T47D (cell line): ENCODE results near the gene CCDC106.
A peak's percentile ranks its signal among the peaks of the same experiment; 100 is the strongest.

Experiments
- DNase-seq, 2 experiments: peaks; one replicate each; pipeline versions ENCODE4 v3.0.0 to v3.0.0-alpha.2; 2011 to 2012; ENCODE audit warnings: low read depth in 1 of 2, low spot score in 1 of 2
- JUND ChIP-seq: IDR thresholded peaks from 2 replicates; pipeline ENCODE4 v1.6.1; 2012; ENCODE audit warnings: low read depth
- in situ Hi-C: cut with HindIII; loops from 2 replicates; pipeline ENCODE4 v1.10.0; 2016; ENCODE audit warnings: low sequenced_read_pairs, low pct_unique_long_range_greater_than_20kb

The CCDC106 gene

DNA sequence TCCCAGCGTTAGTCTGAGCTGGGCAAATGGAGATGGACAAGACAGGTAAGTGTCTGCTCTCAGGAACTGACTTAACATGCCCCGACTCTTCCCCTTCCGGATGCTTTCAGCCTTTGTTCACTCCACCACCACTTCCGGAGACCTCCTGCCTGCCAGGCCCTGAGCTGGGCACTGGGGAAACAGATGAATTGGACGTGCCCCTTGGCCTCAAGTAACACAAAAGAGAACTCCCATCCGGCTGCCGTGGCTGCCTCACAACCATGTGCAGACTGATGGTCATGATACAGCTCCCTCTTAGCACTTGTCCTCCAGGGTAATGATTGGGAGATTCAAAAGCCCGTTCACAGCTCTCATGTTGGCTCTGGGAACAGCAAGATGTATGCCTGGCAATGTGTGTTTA is 30.6 kb upstream of the CCDC106 start:
- no peak for DNase-seq
- no peak for TF ChIP-seq JUND
- in situ Hi-C loops = no loop called here

DNA sequence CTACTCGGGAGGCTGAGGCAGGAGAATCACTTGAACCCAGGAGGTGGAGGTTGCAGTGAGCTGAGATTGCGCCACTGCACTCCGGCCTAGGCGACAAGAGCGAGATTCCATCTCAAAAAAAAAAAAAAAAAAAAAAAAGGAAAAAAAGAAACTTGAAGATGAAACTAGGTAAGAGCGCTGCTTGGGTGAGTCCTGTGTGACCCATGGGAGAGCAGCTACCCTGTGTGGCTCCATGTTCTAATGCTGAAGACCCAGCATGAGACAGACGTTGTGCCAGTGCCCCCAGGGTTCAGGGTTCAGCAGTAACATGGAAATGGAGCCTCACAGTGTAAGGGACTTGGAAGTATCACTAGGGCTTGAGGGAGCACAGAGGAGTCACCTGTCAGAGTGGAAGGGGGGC is 29.6 kb upstream of the CCDC106 start:
- in situ Hi-C loops = no loop called here
- DNase-seq = no peak
- TF ChIP-seq JUND = no peak

DNA sequence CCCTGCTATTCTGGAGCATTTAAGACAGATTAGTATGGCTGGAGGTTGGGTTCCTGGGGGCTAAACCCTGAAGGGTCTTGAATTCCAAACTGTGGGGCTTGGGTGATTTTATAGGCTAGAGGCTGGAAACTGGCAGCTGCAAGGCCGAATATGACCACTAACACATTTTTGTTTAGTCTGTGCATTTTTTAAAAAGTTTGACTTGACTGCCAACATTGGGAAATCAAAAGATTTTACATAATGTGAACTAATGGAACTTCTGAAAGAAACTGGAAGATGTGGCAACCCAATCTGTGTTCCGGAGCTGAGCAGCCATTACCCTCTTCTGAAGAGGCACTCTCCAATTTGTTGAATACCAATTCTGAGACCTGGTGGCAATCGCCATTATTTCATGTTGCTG is 28.7 kb upstream of the CCDC106 start:
- DNase-seq = no peak
- TF ChIP-seq JUND = no peak
- in situ Hi-C loops = no loop called here

DNA sequence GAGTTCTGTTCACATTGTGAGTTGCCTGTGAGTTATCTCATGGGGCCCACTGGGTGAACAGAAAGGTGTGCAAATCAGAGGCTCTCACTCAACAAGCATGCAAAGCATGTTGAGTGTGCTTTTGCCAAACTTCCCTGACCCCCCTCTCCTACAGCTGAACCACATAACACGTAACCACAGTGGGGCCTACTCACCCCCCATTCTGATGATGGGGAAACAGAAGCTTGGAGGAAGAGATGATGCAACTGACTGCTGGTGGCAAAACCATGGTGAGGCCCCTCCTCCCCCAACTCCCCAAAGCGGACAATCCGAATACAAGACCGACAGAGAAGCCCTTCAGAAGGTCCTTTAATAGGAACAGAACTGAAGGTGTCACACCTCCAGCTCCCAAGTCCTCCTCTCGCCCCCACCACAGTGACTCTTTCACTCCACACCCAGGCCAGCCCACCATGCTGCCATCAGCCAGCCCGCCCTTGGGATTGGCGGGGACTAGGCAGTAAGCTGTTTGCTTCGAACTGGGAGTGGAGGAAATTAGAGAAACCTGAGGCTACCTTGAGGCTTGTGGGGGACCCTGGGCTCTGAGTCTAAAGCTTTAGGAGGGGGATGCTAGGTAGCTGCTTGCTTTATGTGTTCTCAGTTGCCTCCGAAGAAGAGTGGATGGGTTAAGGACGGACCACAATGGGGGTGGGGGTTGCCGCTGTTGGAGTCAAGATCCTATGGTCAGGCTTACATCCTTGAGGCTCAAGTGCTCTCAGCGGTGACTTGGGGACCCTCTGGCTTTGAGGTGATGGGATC is 27.4 kb upstream of the CCDC106 start:
- no peak for DNase-seq
- in situ Hi-C loops = no loop called here
- TF ChIP-seq JUND = no peak

DNA sequence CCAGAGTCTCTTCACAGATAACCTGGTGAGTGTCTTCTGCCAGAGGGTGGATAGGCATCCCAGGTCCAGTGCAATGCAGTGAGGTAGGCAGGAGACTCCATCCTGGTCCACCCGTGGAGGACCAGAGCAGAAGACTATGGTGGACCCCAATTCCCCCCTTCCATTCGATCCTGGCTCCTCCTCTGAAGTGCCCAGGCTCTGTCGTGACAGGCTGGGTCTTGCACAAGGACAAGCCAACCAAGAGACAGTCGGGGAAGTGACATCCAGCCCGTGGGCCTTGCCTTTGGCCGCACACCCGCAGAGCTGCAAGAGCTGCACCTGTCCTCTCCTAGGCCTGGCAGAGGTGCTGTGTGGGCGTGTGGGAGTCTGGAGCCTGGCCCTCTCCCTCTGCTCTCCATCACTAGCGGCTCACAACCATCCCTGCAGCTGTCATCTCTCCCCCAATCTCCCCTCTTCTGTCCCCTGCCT is 26.8 kb upstream of the CCDC106 start:
- no peak for DNase-seq
- TF ChIP-seq JUND = no peak
- in situ Hi-C loops = no loop called here

DNA sequence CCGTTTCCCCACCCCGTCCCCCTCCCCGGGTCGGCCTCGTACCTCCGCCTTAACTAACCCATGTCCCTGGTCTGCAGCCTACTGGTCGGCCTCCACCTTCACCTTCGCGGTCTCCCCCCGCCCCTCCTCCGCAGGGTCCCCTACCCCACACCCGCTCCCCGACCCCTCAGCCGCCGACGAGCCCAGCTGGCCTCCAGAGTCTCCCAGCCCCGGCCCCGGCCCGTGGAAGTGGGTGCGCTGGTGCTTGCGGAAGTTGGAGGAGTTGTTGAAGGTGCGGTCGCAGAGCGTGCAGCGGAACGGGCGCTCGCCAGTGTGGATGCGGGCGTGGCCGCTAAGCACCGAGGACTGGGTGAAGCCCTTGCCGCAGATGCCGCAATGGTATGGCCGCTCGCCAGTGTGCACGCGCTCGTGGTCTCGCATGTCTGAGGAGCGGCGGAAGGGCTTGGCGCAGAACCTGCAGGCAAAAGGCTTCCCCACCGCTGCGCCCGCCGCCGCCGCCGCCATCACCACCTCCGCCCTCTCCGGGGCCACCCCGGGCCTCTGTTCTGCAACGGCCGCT is 26.3 kb upstream of the CCDC106 start:
- in situ Hi-C loops = no loop called here
- DNase-seq = no peak
- no peak for TF ChIP-seq JUND

DNA sequence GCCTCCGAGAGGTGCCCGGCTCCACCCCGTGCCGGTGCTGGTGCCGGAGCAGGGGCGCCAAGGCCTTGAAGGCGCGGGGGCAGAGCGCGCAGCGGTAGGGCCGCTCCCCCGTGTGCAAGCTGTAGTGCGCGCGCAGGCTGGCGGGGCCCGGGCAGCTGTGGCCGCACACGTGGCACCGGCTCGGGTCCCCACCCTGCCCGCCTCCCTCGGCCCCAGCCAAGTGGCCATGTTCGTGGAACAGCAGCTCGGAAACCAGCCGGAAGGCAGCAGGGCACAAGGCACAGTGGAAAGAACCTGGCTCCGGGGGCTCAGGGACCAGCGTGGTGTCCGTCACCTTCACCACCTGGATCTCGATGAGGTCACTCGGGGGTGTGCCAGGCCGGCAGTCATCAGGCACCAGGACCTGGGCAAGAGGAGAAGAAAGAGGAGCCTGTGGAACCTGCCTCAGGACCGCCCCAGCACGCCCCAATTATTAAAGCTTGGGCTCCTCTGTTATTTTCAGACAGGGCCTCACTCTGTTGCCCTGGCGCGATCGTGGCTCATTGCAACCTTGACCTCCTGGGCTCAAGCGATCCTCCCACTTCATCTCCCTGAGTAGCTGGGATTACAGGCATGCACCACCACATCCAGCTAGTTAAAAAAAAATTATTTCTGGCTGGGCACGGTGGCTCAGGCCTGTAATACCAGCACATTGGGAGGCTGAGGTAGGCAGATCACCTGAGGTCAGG is 25.6 kb upstream of the CCDC106 start:
- no peak for TF ChIP-seq JUND
- DNase-seq = no peak
- in situ Hi-C loops = no loop called here

DNA sequence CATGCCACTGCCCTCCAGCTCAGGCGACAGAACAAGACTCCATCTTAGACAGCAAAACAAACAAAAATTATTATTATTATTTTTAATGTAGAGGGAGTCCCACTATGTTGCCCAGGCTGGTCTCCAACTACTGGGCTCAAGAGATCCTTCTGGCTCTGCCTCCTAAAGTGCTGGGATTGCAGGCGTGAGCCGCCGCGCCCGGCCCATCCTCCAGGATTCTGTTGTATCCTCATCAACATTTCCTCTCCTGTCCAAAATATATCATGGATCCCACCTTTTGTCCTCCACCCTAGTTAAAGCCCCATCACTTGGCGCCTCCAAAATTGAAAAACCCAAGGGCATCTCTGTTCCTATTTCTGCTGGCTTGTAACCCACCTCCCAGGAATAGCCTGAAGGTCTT is 24.9 kb upstream of the CCDC106 start:
- no peak for DNase-seq
- no peak for TF ChIP-seq JUND
- in situ Hi-C loops = no loop called here

DNA sequence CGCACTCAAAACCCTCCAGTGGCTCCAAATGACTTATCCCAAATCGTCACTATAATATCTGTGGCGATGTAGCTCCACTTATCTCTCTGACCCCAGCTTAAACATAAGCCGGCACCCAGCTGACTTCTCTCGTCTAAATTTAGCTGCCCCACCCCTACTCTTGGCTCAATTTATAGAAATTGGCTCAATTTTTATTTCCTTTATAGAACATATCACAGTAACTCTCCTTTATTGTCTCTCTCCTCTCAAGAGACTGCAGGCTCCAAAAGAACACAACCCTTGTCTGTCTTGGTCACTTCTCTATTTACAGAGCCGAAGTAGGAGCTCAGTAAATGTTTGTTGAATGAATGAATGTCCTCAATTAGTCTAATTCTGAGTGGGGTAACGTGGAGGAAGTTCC is 24.5 kb upstream of the CCDC106 start:
- DNase-seq = no peak
- in situ Hi-C loops = no loop called here
- TF ChIP-seq JUND = no peak

DNA sequence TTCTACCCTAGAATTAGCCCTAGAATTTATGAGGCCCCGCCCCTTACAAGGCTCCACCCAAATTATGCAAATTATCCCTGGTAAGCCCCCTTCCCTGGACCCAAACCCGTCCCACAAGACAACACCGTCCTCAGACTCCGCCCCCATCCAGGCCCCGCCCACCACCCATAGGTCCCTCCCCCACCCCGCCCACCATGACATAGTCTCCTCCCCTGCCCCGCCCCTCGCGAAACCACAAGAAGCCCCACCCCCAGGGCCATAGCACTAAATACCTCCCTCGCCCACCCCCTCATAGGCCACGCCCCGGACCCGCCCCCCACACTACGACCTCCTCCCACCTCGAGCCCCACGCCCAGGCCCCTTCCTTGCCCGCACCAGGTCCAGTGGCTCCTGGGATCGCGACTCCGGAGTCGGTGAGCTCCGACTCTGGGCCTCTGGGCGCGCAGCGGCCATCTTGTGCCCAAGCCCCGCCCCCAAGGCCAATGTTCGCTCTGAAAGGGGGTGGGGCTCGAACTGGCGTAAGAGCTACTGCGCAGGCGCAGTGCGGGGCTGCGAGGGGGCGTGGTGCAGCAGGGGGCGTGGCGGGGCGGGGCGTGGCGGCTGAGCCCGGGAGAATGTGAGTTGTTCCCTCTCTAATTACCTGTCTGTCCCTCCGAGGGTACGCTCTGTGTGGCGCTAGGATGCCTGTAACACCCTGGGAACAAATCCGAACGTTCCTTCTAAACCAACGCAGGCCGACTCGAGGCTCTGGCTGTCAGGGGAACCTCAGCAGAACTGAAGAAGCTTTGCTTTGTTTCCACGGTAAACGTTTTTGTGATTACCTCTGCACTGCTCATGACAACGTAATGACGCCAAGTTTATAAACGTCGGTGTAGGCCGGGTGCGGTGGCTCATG is 23.7 kb upstream of the CCDC106 start, which contains the start of gene ZNF784:
ZNF784 (minus strand) TSS at position 458 of the 895 bp plus-strand sequence; CDS start at position 453, 5 bp downstream.
- peak; percentile 89 to 91 for DNase-seq
- TF ChIP-seq JUND = no peak
- in situ Hi-C loops = no loop called here

DNA sequence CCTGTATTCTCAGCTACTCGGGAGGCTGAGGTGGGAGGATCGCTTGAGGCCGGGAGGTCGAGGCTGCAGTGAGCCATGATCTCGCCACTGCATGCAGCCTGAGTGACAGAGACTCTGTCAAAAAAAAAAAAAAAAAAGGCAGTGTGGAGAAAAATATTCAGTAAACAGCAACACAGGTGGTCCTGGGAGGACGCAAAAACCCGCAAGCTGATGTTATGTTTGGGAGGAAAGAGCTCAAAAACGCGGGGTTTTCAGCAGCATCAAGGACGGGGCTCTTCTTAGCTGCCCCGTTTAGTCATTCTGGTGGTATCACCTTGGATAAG is 23.0 kb upstream of the CCDC106 start:
- in situ Hi-C loops = no loop called here
- DNase-seq = no peak
- TF ChIP-seq JUND = no peak

DNA sequence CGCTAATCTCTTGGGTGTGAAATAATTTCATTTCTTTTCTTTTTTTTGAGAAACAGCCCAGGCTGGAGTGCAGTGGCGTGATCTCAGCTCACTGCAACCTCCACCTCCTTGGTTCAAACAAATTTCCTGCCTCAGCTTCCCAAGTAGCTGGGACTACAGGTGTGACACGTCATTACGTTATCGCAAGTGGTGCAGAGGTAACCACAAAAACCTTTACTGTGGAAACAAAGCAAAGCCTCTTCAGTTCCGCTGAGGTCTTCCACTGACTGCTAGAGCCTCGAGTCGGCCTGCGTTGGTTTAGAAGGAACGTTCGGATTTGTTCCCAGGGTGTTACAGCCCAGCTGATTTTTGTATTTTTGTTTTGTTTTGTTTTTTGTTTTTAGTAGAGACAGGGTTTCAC is 21.7 kb upstream of the CCDC106 start:
- TF ChIP-seq JUND = no peak
- DNase-seq = no peak
- in situ Hi-C loops = no loop called here
